Activated T-cell treated with anti-CD3 and anti-CD28 coated beads, Interleukin-2, amount 50 U/mL, for 72 hours (primary cell): ENCODE results near the gene KLHL29. TPM values are rescaled to one million over a fixed set of nuclear protein-coding genes. Genes with fewer than 3 reads are reported as not detected.

Experiments used
- ATAC-seq, 2 donors: fragments of 150-1000 bp; cut with Tn5 transposase; replicated peaks in 1 of 2; 2 replicates each; pipeline ENCODE4 v1.10.0; 2021; ENCODE audit warnings: moderate library complexity in 2 of 2, mild to moderate bottlenecking in 1 of 2
- DNase-seq, 2 donors: peaks; one replicate each; pipeline ENCODE4 v3.0.0; 2021 to 2022; ENCODE audit warnings: mixed read lengths in 1 of 2
- H3K27ac Mint-ChIP-seq: one replicate; pipeline ENCODE4 v1.8.0; 2022; ENCODE audit warnings: mild to moderate bottlenecking, moderate library complexity, mixed read lengths
- H3K27me3 Mint-ChIP-seq: one replicate; pipeline ENCODE4 v1.8.0; 2022; ENCODE audit warnings: low read depth, mixed read lengths
- H3K36me3 Mint-ChIP-seq, 2 donors: one replicate each; pipeline ENCODE4 v1.8.0; 2022; ENCODE audit warnings: mixed read lengths in 2 of 2, mild to moderate bottlenecking in 1 of 2; ENCODE audit not compliant: insufficient read depth in 2 of 2
- H3K4me1 Mint-ChIP-seq: one replicate; pipeline ENCODE4 v1.8.0; 2022; ENCODE audit warnings: low read depth, mixed read lengths
- H3K4me3 Mint-ChIP-seq, 2 donors: one replicate each; pipeline ENCODE4 v1.8.0; 2022; ENCODE audit warnings: mild to moderate bottlenecking in 2 of 2, mixed read lengths in 2 of 2, moderate library complexity in 2 of 2
- H3K9me3 Mint-ChIP-seq, 2 donors: one replicate each; pipeline ENCODE4 v1.8.0; 2022; ENCODE audit warnings: mixed read lengths in 2 of 2
- total RNA-seq, 2 donors: library from RNA; stranded (reverse); gene quantifications; one replicate each; pipeline ENCODE4 v1.2.3, GENCODE V29; 2022

Gene KLHL29
- total RNA-seq, 2 donors from 2014 or later, result 2.5 to 4.0 TPM

- Mint-ChIP-seq H3K4me3 (no peak overlapping the region), H3K4me1 (peaks cover 20% of the 10 kb centered on the region), H3K27ac (no peak overlapping the region), H3K36me3 (no peaks in the 10 kb centered on the region), H3K9me3 (no peaks in the 10 kb centered on the region), H3K27me3 (peaks cover 41% of the 10 kb centered on the region)
- ATAC-seq (no peak), DNase-seq (no peak)
These were observed 7.2 kb upstream of the KLHL29 start for GRCh38 chr2:23377771-23378170.

GRCh38 chr2:23378496-23378895 lies 6.5 kb upstream of the KLHL29 start:
- DNase-seq (no peak), ATAC-seq (no peak)
- H3K36me3 Mint-ChIP-seq, result no peaks in the 10 kb centered on the region
- H3K4me3 Mint-ChIP-seq, result no peak overlapping the region
- H3K4me1 Mint-ChIP-seq, result peaks cover 20% of the 10 kb centered on the region
- H3K27me3 Mint-ChIP-seq, result peaks cover 46% of the 10 kb centered on the region
- no peaks in the 10 kb centered on the region for H3K9me3 Mint-ChIP-seq
- no peak overlapping the region for H3K27ac Mint-ChIP-seq

- no peak overlapping the region for H3K4me3 Mint-ChIP-seq
- DNase-seq (no peak), ATAC-seq (no peak)
- peaks cover 0 to 2% of the 10 kb centered on the region in 2 donors for H3K36me3 Mint-ChIP-seq
- no peaks in the 10 kb centered on the region for H3K9me3 Mint-ChIP-seq
- peaks cover 50% of the 10 kb centered on the region for H3K27me3 Mint-ChIP-seq
- H3K4me1 Mint-ChIP-seq, result peaks cover 20% of the 10 kb centered on the region
- H3K27ac Mint-ChIP-seq, result no peak overlapping the region
These were observed 5.7 kb upstream of the KLHL29 start for GRCh38 chr2:23379220-23379695.

- Mint-ChIP-seq H3K4me3 (peak overlapping the region; percentile 68 to 79), H3K27ac (no peak overlapping the region), H3K27me3 (peaks cover 53% of the 10 kb centered on the region), H3K9me3 (no peaks in the 10 kb centered on the region), H3K36me3 (peaks cover 0 to 3% of the 10 kb centered on the region in 2 donors), H3K4me1 (peaks cover 20% of the 10 kb centered on the region)
- DNase-seq, result peak; percentile 15 to 17
- peak; percentile 40 to 49 for ATAC-seq
These were observed 4.4 kb upstream of the KLHL29 start for GRCh38 chr2:23380562-23381065.

GRCh38 chr2:23381084-23381483 lies 3.9 kb upstream of the KLHL29 start:
- Mint-ChIP-seq H3K27me3 (peaks cover 51% of the 10 kb centered on the region), H3K4me3 (peak overlapping the region; percentile 68 to 79), H3K9me3 (no peaks in the 10 kb centered on the region), H3K36me3 (peaks cover 0 to 3% of the 10 kb centered on the region in 2 donors), H3K27ac (no peak overlapping the region), H3K4me1 (peaks cover 21% of the 10 kb centered on the region)
- ATAC-seq (peak; percentile 25 to 34), DNase-seq (peak in 1 of 2 donors; percentile 24)

GRCh38 chr2:23381485-23381884 lies 3.5 kb upstream of the KLHL29 start:
- no peak for DNase-seq
- Mint-ChIP-seq H3K27me3 (peaks cover 51% of the 10 kb centered on the region), H3K4me1 (peaks cover 25% of the 10 kb centered on the region), H3K4me3 (peak overlapping the region in 1 of 2 donors; percentile 79), H3K27ac (no peak overlapping the region), H3K36me3 (peaks cover 3% of the 10 kb centered on the region in 2 donors), H3K9me3 (no peaks in the 10 kb centered on the region)
- ATAC-seq, result no peak

- Mint-ChIP-seq H3K4me3 (no peak overlapping the region), H3K27ac (no peak overlapping the region), H3K27me3 (peaks cover 57% of the 10 kb centered on the region), H3K9me3 (no peaks in the 10 kb centered on the region), H3K4me1 (peaks cover 29% of the 10 kb centered on the region), H3K36me3 (peaks cover 3% of the 10 kb centered on the region in 2 donors)
- ATAC-seq, result no peak
- DNase-seq, result no peak
These were observed 1.9 kb upstream of the KLHL29 start for GRCh38 chr2:23383100-23383499.

- peak; percentile 56 to 58 for ATAC-seq
- H3K27me3 Mint-ChIP-seq, result peaks cover 78% of the 10 kb centered on the region
- no peaks in the 10 kb centered on the region for H3K9me3 Mint-ChIP-seq
- H3K4me1 Mint-ChIP-seq, result peaks cover 40% of the 10 kb centered on the region
- DNase-seq, result peak; percentile 24 to 33
- H3K27ac Mint-ChIP-seq, result no peak overlapping the region
- peaks cover 3% of the 10 kb centered on the region in 2 donors for H3K36me3 Mint-ChIP-seq
- peak overlapping the region in 1 of 2 donors; percentile 55 for H3K4me3 Mint-ChIP-seq
These were observed 370 bp downstream of the KLHL29 start for GRCh38 chr2:23385351-23385747.

- no peaks in the 10 kb centered on the region for H3K9me3 Mint-ChIP-seq
- H3K4me3 Mint-ChIP-seq, result peak overlapping the region; percentile 87 to 93
- ATAC-seq, result peak; percentile 18 to 38
- peaks cover 79% of the 10 kb centered on the region for H3K27me3 Mint-ChIP-seq
- peak; percentile 16 to 24 for DNase-seq
- H3K27ac Mint-ChIP-seq, result no peak overlapping the region
- H3K36me3 Mint-ChIP-seq, result peaks cover 3% of the 10 kb centered on the region in 2 donors
- peaks cover 38% of the 10 kb centered on the region for H3K4me1 Mint-ChIP-seq
These were observed 864 bp downstream of the KLHL29 start for GRCh38 chr2:23385748-23386338.

GRCh38 chr2:23386339-23387220 lies 1.6 kb downstream of the KLHL29 start:
- peak; percentile 24 to 27 for ATAC-seq
- Mint-ChIP-seq H3K9me3 (no peaks in the 10 kb centered on the region), H3K27me3 (peaks cover 79% of the 10 kb centered on the region), H3K4me1 (peaks cover 36% of the 10 kb centered on the region), H3K27ac (no peak overlapping the region), H3K36me3 (peaks cover 3% of the 10 kb centered on the region in 2 donors), H3K4me3 (peak overlapping the region; percentile 87 to 93)
- peak; percentile 21 to 28 for DNase-seq

- no peak for DNase-seq
- Mint-ChIP-seq H3K27me3 (peaks cover 78% of the 10 kb centered on the region), H3K36me3 (peaks cover 3% of the 10 kb centered on the region in 2 donors), H3K9me3 (no peaks in the 10 kb centered on the region), H3K4me1 (peaks cover 33% of the 10 kb centered on the region), H3K4me3 (peak overlapping the region; percentile 87 to 93), H3K27ac (no peak overlapping the region)
- ATAC-seq, result peak in 1 of 2 donors; percentile 1
These were observed 2.2 kb downstream of the KLHL29 start for GRCh38 chr2:23387221-23387550.

- peak overlapping the region in 1 of 2 donors; percentile 7 for H3K4me3 Mint-ChIP-seq
These were observed 2.9 kb downstream of the KLHL29 start for GRCh38 chr2:23387845-23388244.

GRCh38 chr2:23388294-23388693 lies 3.3 kb downstream of the KLHL29 start:
- H3K27me3 Mint-ChIP-seq, result peaks cover 71% of the 10 kb centered on the region
- no peaks in the 10 kb centered on the region for H3K9me3 Mint-ChIP-seq
- ATAC-seq, result no peak
- DNase-seq, result no peak
- H3K4me1 Mint-ChIP-seq, result peaks cover 38% of the 10 kb centered on the region
- H3K27ac Mint-ChIP-seq, result no peak overlapping the region
- peaks cover 3% of the 10 kb centered on the region in 2 donors for H3K36me3 Mint-ChIP-seq
- H3K4me3 Mint-ChIP-seq, result peak overlapping the region in 1 of 2 donors; percentile 7

More at GRCh38 chr2:23387845-23388244, 2.9 kb downstream of the KLHL29 start:
- Mint-ChIP-seq H3K27ac (no peak overlapping the region), H3K9me3 (no peaks in the 10 kb centered on the region), H3K27me3 (peaks cover 72% of the 10 kb centered on the region), H3K36me3 (peaks cover 3% of the 10 kb centered on the region in 2 donors), H3K4me1 (peaks cover 34% of the 10 kb centered on the region)
- no peak for ATAC-seq
- DNase-seq, result no peak
